ENCODE data around the gene PCYOX1L.

PCYOX1L gene

DNA sequence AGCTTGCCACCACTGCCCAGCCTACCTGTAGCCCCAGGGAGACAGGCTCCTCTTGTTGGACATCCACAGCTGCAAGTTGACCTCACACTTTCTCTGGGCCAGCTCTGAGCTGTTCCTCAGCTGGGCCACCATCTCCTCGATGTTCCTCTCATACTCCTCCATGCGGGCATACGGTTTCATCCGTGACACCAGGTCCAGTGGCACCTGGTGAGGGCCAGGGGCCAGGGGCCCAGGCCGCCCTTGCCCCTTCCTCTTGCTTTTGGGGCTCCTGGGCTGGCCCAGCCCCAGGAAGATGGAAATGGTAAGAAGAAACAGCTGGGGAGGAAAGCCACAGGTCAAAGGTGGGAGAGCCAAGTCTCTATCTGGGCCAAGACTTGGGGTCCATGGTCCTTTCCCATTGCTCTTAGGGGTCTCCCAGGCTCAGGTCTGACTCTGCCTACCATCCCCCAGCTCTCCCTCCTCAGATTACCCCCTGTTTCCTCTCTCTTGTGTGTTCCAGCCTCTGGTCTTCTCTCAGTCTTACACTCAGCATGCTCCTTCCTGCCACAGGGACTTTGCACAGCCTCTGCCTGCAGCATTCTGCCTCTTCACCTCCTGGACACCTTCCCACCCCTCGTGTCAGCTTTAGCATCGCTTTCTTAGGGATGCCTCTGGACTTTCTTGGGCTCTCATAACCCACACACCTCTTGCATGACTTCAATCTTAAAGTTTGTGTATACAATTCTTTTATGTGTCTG lies 19.0 kb downstream of the PCYOX1L start:
- no peaks in the 10 kb centered on the region for H3K27me3 ChIP-seq (ENCODE audit: insufficient read depth, low read length)
- no peak overlapping the region for H3K27ac ChIP-seq (ENCODE audit: low read depth, low read length, poor library complexity, severe bottlenecking)
- no peaks in the 10 kb centered on the region for H4K20me1 ChIP-seq (ENCODE audit: insufficient read depth, low read length)
- TF ChIP-seq EZH2 (IDR thresholded peaks at IDR 0.05; ENCODE audit: borderline replicate concordance, low read length): no peak
- TF ChIP-seq, protein P1, sequence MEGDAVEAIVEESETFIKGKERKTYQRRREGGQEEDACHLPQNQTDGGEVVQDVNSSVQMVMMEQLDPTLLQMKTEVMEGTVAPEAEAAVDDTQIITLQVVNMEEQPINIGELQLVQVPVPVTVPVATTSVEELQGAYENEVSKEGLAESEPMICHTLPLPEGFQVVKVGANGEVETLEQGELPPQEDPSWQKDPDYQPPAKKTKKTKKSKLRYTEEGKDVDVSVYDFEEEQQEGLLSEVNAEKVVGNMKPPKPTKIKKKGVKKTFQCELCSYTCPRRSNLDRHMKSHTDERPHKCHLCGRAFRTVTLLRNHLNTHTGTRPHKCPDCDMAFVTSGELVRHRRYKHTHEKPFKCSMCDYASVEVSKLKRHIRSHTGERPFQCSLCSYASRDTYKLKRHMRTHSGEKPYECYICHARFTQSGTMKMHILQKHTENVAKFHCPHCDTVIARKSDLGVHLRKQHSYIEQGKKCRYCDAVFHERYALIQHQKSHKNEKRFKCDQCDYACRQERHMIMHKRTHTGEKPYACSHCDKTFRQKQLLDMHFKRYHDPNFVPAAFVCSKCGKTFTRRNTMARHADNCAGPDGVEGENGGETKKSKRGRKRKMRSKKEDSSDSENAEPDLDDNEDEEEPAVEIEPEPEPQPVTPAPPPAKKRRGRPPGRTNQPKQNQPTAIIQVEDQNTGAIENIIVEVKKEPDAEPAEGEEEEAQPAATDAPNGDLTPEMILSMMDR (IDR thresholded peaks at IDR 0.05; ENCODE audit: low read length): no peak
- H3K4me3 ChIP-seq (ENCODE audit: low read depth, low read length, poor library complexity, severe bottlenecking): no peak overlapping the region
- H3K9me3 ChIP-seq (ENCODE audit: low read length): no peaks in the 10 kb centered on the region
- no peak overlapping the region for H3K9ac ChIP-seq (ENCODE audit: low read length)
- no peak overlapping the region for H2AFZ ChIP-seq (ENCODE audit: low read length)
- no peaks in the 10 kb centered on the region for H3K36me3 ChIP-seq (ENCODE audit: insufficient read depth, low read length)
- H3F3A ChIP-seq (ENCODE audit: insufficient read depth, low read length): no peaks in the 10 kb centered on the region
- H3K9me2 ChIP-seq (ENCODE audit: low read depth, low read length): no peaks in the 10 kb centered on the region
- H3K4me2 ChIP-seq (ENCODE audit: low read length): no peak overlapping the region
- no peaks in the 10 kb centered on the region for H3K79me2 ChIP-seq (ENCODE audit: insufficient read depth, low read length)
- peaks cover 12% of the 10 kb centered on the region for H3K4me1 ChIP-seq (ENCODE audit: insufficient read depth, low read length, severe bottlenecking)

DNA sequence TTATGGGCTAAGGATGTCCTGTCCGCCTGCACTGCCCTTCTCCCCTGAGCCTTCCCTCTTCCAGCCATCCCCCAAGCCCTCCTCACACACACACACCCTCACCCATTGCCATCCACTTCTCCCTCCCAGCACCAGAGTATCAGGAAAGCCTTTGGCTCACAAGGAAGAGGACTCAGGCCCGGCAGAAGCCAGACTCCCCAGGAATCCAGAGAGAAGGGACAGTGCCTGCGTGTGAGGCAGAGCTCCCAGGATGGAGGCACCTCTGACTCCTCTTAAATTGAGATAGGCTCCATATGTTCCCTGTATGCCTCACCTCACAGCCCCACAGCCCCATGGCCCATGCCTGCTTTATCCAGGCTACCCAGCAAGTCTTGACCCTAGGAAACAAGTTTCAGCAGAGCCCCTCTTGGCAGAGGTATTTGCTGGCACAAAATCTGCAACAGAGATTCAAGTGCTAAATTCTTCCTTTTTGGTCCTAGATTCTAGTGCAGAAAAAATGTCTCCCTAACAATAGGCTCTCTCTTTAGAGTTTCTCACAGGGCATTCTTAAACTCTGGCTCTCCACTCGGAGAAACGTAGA lies 20.5 kb downstream of the PCYOX1L start:
- H3K4me3 ChIP-seq (ENCODE audit: low read depth, low read length, poor library complexity, severe bottlenecking): no peak overlapping the region
- H4K20me1 ChIP-seq (ENCODE audit: insufficient read depth, low read length): no peaks in the 10 kb centered on the region
- no peak for TF ChIP-seq EZH2 (IDR thresholded peaks at IDR 0.05; ENCODE audit: borderline replicate concordance, low read length)
- TF ChIP-seq, protein P1 (IDR thresholded peaks at IDR 0.05; ENCODE audit: low read length): no peak
- no peaks in the 10 kb centered on the region for H3K9me2 ChIP-seq (ENCODE audit: low read depth, low read length)
- H3K4me1 ChIP-seq (ENCODE audit: insufficient read depth, low read length, severe bottlenecking): peaks cover 12% of the 10 kb centered on the region
- H3K79me2 ChIP-seq (ENCODE audit: insufficient read depth, low read length): no peaks in the 10 kb centered on the region
- no peaks in the 10 kb centered on the region for H3K9me3 ChIP-seq (ENCODE audit: low read length)
- no peak overlapping the region for H2AFZ ChIP-seq (ENCODE audit: low read length)
- no peaks in the 10 kb centered on the region for H3K27me3 ChIP-seq (ENCODE audit: insufficient read depth, low read length)
- H3K4me2 ChIP-seq (ENCODE audit: low read length): no peak overlapping the region
- no peaks in the 10 kb centered on the region for H3F3A ChIP-seq (ENCODE audit: insufficient read depth, low read length)
- no peak overlapping the region for H3K27ac ChIP-seq (ENCODE audit: low read depth, low read length, poor library complexity, severe bottlenecking)
- H3K36me3 ChIP-seq (ENCODE audit: insufficient read depth, low read length): no peaks in the 10 kb centered on the region
- no peak overlapping the region for H3K9ac ChIP-seq (ENCODE audit: low read length)

GRCh38 chr5:149379177-149379761 lies 21.4 kb downstream of the PCYOX1L start, which contains the start of gene IL17B:
Gene IL17B (minus strand): TSS chr5:149379292. CDS start chr5:149379225, 67 bp downstream.
- Histone ChIP-seq H3F3A (ENCODE audit: insufficient read depth, low read length) (no peaks in the 10 kb centered on the region), H3K9me3 (ENCODE audit: low read length) (no peaks in the 10 kb centered on the region), H3K9me2 (ENCODE audit: low read depth, low read length) (no peaks in the 10 kb centered on the region), H3K27ac (ENCODE audit: low read depth, low read length, poor library complexity, severe bottlenecking) (no peak within 1 kb of the TSS), H3K4me2 (ENCODE audit: low read length) (no peak within 1 kb of the TSS), H2AFZ (ENCODE audit: low read length) (no peak within 1 kb of the TSS), H3K4me1 (ENCODE audit: insufficient read depth, low read length, severe bottlenecking) (peaks cover 12% of the 10 kb centered on the region), H3K79me2 (ENCODE audit: insufficient read depth, low read length) (no peaks in the 10 kb centered on the region), H4K20me1 (ENCODE audit: insufficient read depth, low read length) (no peaks in the 10 kb centered on the region), H3K27me3 (ENCODE audit: insufficient read depth, low read length) (no peaks in the 10 kb centered on the region), H3K9ac (ENCODE audit: low read length) (no peak within 1 kb of the TSS), H3K4me3 (ENCODE audit: low read depth, low read length, poor library complexity, severe bottlenecking) (no peak within 1 kb of the TSS), H3K36me3 (ENCODE audit: insufficient read depth, low read length) (no peaks in the 10 kb centered on the region)
- TF ChIP-seq EZH2 (IDR thresholded peaks at IDR 0.05; ENCODE audit: borderline replicate concordance, low read length): no peak
- TF ChIP-seq, protein P1 (IDR thresholded peaks at IDR 0.05; ENCODE audit: low read length): no peak

All from OCI-LY1 (cell line).